ENCODE measurements around the gene ACSF3.

Gene ACSF3

GRCh38 chr16:89056592-89056991, 37.1 kb upstream of the ACSF3 start:
- TF ChIP-seq ZC3H10 (CRISPR knock-in tag; IDR thresholded peaks at IDR 0.05) = no peak

GRCh38 chr16:89057738-89058137, 35.9 kb upstream of the ACSF3 start:
- TF ChIP-seq OSR1 (CRISPR knock-in tag; IDR thresholded peaks at IDR 0.05) (no peak), ZNF8 (CRISPR knock-in tag; IDR thresholded peaks at IDR 0.05) (no peak), TCF4 (CRISPR knock-in tag; IDR thresholded peaks at IDR 0.05; ENCODE audit: borderline replicate concordance) (no peak), GLIS3 (CRISPR knock-in tag; IDR thresholded peaks at IDR 0.05) (no peak), CSRNP3 (CRISPR knock-in tag; IDR thresholded peaks at IDR 0.05) (no peak), BACH2 (CRISPR knock-in tag; IDR thresholded peaks at IDR 0.05; ENCODE audit: borderline replicate concordance) (no peak), ZFP3 (CRISPR knock-in tag; IDR thresholded peaks at IDR 0.05) (no peak), ESRRG (CRISPR knock-in tag; IDR thresholded peaks at IDR 0.05) (no peak), ISL1 (CRISPR knock-in tag; IDR thresholded peaks at IDR 0.05) (no peak)
- no peak for ATAC-seq

More at GRCh38 chr16:89056592-89056991, 37.1 kb upstream of the ACSF3 start:
- ATAC-seq = no peak

- TF ChIP-seq ZFP30 (CRISPR knock-in tag; IDR thresholded peaks at IDR 0.05) = no peak
- TF ChIP-seq PPARA (CRISPR knock-in tag; IDR thresholded peaks at IDR 0.05; ENCODE audit: borderline replicate concordance) = no peak
- no peak for TF ChIP-seq PATZ1 (CRISPR knock-in tag; IDR thresholded peaks at IDR 0.05; ENCODE audit: borderline replicate concordance)
- TF ChIP-seq ARNTL (CRISPR knock-in tag; IDR thresholded peaks at IDR 0.05; ENCODE audit: borderline replicate concordance, low read depth) = no peak
- TF ChIP-seq ISL1 (CRISPR knock-in tag; IDR thresholded peaks at IDR 0.05) = no peak
- TF ChIP-seq CREB5 (CRISPR knock-in tag; IDR thresholded peaks at IDR 0.05; ENCODE audit: low read depth) = no peak
- TF ChIP-seq ZFP3 (CRISPR knock-in tag; IDR thresholded peaks at IDR 0.05) = no peak
- TF ChIP-seq GLIS3 (CRISPR knock-in tag; IDR thresholded peaks at IDR 0.05) = no peak
- TF ChIP-seq OSR1 (CRISPR knock-in tag; IDR thresholded peaks at IDR 0.05) = no peak
- TF ChIP-seq CSRNP3 (CRISPR knock-in tag; IDR thresholded peaks at IDR 0.05) = no peak
- TF ChIP-seq SNAI2 (CRISPR knock-in tag; IDR thresholded peaks at IDR 0.05) = no peak
- no peak for TF ChIP-seq ZNF70 (CRISPR knock-in tag; IDR thresholded peaks at IDR 0.05)
- no peak for ATAC-seq
These were observed 34.8 kb upstream of the ACSF3 start for GRCh38 chr16:89058812-89059211.

GRCh38 chr16:89060207-89060794, 33.4 kb upstream of the ACSF3 start:
- ATAC-seq = no peak
- TF ChIP-seq PPARA (CRISPR knock-in tag; IDR thresholded peaks at IDR 0.05; ENCODE audit: borderline replicate concordance) (no peak), POU6F1 (CRISPR knock-in tag; IDR thresholded peaks at IDR 0.05; ENCODE audit: borderline replicate concordance, low read depth) (no peak), OSR1 (CRISPR knock-in tag; IDR thresholded peaks at IDR 0.05) (no peak), TSHZ2 (CRISPR knock-in tag; IDR thresholded peaks at IDR 0.05) (no peak)

Measured in SK-N-SH treated with all-trans-retinoic acid at 6 μM for 48 hours (cell line).